Right lobe of liver (tissue), 4 donors: ENCODE results near the gene PLA2G3.

Experiments used
- POLR2A ChIP-seq: fragments of 450-650 bp; IDR thresholded peaks from one replicate; pipeline ENCODE4 v1.6.1; 2017; ENCODE audit warnings: antibody characterized with exemption, mild to moderate bottlenecking
- TF ChIP-seq, protein P1 (sequence below), 4 donors: fragments of 200-600 bp in 3 of 4; fragments of 450-650 bp in 1 of 4; IDR thresholded peaks; one replicate each; pipeline versions ENCODE4 v1.5.1 to v1.8.0; 2016 to 2022; ENCODE audit warnings: antibody characterized with exemption in 4 of 4, mild to moderate bottlenecking in 2 of 4
- donor health status: DM: no; HTN: no; CAD: no.
- donor health status: DM: no; HTN: no; CAD: no.
- donor health status: DM: no; HTN: yes; CAD: no.

- TF ChIP-seq, protein P1, sequence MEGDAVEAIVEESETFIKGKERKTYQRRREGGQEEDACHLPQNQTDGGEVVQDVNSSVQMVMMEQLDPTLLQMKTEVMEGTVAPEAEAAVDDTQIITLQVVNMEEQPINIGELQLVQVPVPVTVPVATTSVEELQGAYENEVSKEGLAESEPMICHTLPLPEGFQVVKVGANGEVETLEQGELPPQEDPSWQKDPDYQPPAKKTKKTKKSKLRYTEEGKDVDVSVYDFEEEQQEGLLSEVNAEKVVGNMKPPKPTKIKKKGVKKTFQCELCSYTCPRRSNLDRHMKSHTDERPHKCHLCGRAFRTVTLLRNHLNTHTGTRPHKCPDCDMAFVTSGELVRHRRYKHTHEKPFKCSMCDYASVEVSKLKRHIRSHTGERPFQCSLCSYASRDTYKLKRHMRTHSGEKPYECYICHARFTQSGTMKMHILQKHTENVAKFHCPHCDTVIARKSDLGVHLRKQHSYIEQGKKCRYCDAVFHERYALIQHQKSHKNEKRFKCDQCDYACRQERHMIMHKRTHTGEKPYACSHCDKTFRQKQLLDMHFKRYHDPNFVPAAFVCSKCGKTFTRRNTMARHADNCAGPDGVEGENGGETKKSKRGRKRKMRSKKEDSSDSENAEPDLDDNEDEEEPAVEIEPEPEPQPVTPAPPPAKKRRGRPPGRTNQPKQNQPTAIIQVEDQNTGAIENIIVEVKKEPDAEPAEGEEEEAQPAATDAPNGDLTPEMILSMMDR (IDR thresholded peaks at IDR 0.05) = no peak
- no peak for TF ChIP-seq POLR2A
These were observed 2.2 kb downstream of the PLA2G3 start for GRCh38 chr22:31138126-31138525.
